Measurements from ENCODE around the gene RRAS2. TPM values are rescaled to one million over a fixed set of nuclear protein-coding genes. Genes with fewer than 3 reads are reported as not detected.
"Not testable (repeated sequence)": the region's sequence is repeated elsewhere in the genome, so short reads cannot be mapped to it uniquely, and the experiment has no call there.

Gene RRAS2
- total RNA-seq, 1 experiment from 2014 or later: 41.1 TPM

DNA sequence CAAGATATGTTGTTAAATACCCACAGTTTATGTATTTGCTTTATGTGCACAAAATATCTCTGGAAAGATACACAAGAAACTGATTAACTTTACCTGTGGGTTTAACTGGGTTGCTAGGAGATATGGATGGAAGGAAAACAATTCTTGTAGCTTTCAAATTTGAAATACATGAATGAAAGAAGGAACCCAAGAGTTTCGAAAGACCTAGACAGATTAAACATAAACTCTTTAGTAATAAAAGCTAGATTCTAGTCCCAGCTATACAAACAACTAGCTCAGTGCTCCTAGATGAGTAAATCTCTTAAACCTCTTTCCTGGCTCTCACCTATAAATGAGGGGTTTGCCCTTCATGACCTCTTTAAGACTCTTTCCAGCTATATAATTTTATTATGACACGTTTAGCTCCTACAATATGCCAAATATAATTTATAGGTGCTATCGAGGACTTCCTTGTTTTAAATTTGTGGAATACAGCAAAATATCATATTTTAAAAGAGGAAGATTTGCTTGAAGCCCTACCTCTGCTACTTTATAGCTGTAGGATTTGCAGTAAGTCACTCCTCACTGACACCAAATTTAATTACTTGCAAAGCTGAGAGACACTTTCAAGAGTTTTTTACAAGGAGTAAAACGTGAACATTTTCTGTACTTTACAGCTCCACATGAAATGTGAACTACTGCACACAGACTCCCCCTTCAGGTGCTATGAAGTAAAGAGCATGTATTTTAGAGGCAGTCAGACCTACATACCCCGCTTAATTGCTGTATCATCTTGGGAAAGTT is 50.7 kb downstream of the RRAS2 start:
- peak; percentile 48 for DNase-seq (ENCODE audit: low read depth)

DNA sequence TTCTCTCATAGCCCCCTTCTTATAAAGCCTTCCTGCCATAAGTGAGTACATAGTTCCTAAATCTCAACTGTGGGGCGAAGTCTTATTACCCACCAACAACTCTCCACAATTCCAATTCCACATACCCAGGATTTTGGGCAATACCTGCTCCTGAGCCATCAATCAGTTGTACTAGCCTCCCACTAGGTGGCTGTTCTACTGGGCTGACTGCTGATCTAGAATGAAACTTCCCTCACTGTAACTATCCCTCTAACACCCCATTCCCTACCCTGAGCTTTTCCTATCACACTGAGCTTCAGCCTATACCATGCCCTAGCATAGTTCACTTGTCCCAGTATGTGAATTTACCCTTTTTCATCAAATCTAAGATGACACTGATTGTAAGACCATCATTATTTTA is 52.5 kb downstream of the RRAS2 start:
- no peak for DNase-seq (ENCODE audit: low read depth)

DNA sequence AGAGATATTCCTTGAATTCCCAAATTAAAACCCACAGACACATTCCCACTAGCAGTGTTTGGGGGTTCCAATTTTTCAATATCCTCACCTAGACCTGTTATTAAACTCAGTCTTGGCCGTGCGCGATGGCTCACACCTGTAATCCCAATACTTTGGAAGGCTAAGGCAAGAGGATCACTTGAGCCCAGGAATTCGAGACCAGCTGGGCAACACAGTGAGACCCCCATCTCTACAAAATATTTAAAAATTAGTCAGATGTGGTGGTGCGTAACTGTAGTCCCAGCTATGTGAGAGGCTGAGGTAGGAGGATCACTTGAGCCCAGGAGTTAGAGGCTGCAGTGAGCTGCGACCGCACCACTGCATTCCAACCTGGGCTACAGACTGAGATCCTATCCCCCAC is 53.3 kb downstream of the RRAS2 start:
- DNase-seq (ENCODE audit: low read depth): no peak

DNA sequence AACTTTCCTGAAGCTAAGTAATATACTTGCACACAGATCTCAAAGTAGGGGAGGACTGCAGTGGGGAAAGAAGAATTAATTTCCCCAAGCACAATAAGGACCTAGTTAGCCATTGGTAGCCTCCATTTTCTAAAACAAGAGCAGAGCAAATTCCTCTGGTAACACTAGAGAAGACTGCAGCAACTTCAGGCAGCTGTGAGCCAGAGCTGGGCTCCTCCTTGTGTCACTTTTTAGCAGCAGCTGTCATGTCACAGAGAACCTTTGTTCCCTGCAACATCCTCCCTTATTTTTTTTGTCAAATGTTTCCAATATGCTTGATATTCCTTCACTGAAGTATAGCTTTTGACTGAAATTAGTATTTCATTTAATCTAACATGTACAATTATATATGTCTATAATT is 54.4 kb downstream of the RRAS2 start:
- DNase-seq (ENCODE audit: low read depth): no peak

DNA sequence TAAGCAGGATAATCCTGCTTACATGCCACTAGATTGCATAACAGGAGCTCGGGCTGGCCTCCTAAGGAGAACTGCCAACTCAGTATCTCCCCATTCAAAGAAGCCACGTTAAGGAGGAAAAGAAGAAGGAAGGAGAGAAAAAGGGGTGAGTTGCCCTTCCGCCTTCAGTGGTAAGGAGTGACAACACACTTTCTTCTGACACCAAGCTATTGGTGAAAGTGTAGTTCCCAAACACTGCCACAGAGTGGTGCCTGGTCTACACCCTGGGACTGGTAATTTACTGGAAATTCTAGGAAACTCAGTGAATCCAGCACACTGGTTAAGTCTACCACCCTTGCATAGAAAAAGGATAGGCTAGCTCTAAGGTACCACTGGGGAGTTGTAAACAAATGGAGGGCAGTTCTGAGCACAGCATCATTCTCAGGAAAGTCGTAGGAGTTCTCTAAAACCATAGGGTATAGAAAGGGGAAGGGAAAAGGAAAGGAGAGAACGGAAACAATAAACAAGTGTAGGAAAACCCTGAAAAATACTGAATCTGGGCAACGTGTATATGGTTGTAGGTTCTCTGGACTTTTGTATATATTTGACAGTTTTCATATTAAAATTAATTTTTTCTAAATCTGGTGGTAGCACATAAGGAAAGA is 58.2 kb downstream of the RRAS2 start:
- peak; percentile 71 for DNase-seq (ENCODE audit: low read depth)

DNA sequence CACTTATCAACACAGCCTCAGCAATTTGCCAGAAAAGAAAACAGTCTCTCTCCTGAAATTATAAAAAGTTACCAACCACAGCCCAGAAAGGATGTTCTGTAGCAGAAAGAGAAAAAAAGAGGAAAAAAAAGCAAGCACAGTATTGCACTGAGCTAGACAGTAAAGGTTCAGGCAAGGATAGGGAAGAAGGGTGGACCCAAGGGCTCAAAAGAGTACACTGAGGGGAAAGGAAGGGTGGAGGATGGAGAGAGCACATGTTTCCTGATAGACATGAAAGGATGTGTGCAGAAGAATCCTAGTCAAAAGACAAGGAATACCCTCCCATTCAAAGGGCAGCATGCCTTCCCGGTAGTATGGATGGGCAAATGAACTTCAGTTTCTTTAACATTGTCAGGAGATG is 59.1 kb downstream of the RRAS2 start:
- DNase-seq (ENCODE audit: low read depth): no peak

DNA sequence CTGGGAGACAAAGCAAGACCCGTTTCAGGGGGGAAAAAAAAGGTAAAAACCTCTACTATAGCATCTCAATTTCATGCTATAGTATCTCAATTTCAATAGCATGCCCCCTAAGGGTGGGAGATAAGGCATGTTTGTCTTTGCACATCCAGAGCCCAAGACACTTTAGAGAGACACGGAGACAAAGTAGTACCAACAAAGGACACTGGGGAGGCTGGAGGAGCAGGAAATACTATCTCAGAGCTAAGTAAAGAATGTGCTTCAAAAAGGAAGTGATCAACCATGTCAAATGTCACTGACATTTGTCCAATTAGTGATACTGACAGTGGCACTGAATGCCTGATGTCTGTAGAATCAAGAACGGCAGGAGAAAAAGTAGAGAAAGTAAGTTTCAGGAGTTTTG is 68.6 kb downstream of the RRAS2 start:
- no peak for DNase-seq (ENCODE audit: low read depth)

DNA sequence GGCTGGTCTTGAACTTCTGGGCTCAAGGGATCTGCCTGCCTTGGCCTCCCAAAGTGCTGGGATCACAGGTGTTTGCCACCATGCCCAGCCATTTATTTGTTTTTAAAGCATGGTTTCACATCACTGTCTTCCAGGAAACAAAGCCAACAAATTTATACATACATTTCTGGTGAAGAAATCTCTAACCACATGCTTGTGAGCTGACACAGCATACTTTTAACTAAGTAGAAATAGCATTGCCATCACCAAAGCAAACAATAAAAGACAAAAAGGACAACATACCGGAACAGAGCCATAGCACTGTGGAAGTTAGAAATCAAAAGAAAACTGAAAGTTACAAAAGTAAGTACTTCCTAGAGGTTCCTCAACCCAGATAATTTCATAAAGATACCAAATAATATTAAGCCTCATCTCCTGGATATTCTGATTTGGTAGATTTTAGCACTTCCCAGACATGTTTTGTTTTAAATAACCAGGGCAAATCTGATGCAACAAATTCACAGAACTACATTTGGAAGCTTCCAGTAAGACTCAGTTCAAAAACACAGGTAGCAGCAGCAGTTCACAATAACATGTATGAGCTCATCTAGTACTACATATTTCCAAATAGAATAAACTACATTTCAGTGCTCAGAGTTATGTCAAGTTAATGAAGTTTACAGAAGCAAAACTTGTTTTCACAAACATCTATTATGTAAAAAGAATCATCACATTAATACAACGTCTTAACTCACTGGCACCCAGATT is 70.6 kb downstream of the RRAS2 start:
- no peak for DNase-seq (ENCODE audit: low read depth)

DNA sequence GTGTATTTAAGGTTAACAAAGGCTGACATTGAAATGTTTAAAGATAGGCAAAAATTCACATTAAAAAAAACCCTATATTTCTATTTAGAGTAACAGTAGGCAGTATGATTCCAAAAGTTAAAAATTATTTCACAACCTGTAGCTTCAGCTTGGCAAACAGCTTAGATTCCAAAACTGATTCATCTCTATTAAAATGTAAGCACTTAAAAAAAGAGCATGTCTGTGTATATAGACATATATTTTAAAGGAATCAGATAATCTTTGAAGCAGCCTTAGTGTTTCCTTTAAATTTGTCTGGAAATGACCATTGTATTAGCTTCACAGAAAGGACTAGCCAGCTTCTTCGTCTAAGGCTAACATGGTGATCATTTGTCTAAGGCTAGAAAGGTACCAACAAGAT is 80.1 kb downstream of the RRAS2 start:
- not testable (repeated sequence) for DNase-seq (ENCODE audit: low read depth)

DNA sequence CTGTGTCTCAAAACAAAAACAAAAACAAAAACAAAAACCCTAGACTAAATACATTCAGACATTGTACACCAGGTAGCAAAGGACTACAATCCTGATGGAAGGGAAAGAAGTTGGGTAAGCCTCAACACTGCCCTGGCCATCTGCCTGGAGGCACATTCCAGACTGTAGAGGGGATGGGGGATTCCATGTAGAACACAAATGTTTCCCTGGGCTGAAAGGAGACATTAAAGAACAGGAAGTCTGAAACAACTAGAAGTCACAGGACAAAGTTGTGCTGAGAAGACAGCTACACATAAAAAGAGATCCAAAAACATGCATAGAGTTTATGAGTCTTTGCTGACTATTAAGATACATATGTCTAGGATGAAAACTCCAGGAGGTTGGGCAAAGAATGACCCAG is 83.9 kb downstream of the RRAS2 start:
- no peak for DNase-seq (ENCODE audit: low read depth)

DNA sequence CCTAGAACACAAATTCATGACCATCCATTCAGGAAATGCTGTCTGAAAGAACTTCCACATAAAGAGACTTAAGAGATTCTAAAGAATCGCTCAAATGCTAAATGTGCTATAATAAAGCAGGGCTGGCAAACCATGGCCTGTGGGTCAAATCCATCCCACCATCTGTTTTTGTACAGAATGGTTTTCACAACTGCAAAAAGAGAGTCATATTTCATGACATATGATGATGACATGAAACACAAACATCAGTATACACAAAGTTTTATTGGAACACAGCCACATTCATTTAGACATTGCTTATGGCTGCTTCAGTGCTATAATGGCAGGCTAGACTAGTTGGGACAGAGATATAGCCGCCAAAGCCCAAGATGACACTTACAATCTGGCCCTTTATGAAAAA is 85.1 kb downstream of the RRAS2 start:
- DNase-seq (ENCODE audit: low read depth): no peak

DNA sequence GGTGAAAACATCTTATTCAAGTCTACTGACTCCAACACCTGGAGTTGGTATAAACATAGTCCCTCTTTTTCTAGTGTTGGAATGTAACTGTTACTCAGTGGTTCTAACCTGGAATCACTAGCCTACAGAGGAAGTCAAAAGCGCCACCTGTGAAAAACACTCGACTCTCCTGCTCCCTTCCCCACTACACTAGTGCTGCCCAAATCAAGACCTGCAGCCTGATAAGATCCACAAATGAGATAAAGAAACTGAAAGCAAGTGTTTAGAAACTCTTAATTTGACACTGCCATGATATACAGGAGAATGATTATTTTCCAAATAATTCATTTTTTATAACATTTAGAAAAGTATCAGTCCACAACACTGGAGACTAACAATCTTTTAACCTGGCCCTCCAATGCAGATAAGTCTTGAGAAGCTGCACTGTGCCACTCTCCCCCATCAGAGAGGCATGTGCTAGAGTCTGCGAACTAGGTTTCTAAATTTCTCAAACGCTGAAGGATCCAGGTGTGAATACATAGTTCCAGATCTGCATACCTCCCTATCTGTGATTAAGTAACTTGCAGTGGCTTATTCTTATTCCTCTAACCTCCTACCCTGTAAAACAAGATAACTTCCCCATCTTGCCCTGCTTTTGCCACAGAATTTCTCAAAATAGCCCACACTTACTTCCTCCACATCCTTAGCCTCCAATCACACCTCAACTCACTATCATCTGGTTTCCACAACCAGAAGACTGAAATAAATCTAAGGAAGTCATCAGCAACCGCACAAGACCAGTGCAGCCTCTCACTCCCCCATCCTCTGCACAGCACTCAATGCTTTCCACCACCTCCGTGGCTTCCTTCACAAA is 88.1 kb downstream of the RRAS2 start:
- DNase-seq (ENCODE audit: low read depth): no peak

DNA sequence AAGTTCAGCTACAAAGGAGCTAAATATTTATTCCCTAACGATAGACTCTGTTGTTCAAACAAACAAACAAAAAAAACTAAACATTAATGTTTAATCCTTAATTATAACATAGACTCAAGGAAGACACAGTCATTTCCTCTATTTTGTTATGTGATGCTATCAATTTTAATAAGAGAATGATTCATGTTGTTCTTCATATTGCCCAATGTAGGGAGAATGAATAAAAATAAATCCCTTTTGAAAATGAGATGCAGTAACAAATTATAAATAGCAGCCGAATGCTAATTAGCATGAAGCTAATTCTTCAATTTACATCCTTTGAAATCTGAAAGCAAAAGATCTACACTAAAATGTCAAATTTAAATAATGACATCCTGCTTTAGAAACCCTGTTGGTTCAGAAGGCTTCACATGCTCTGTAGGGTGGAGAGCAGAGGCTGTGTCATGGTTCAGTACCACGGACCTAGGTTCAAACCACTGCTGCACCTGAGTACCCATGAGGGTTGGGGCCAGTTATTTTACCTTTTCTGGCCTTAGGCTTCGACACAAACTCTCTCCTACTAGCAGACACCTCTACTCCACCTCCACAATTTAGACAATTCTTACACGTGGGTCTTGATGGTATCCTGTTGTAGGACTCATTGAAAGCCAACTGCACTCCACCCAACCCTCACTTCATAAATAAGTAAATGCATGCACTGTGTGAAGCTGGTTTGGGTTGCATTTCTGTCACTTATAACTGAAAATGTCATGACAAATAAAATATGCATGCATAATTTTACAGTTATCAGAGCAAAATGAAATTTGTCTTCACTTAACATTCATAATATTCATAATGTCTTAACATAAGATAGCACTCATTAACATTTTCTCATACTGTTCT is 89.0 kb downstream of the RRAS2 start:
- DNase-seq (ENCODE audit: low read depth): no peak

DNA sequence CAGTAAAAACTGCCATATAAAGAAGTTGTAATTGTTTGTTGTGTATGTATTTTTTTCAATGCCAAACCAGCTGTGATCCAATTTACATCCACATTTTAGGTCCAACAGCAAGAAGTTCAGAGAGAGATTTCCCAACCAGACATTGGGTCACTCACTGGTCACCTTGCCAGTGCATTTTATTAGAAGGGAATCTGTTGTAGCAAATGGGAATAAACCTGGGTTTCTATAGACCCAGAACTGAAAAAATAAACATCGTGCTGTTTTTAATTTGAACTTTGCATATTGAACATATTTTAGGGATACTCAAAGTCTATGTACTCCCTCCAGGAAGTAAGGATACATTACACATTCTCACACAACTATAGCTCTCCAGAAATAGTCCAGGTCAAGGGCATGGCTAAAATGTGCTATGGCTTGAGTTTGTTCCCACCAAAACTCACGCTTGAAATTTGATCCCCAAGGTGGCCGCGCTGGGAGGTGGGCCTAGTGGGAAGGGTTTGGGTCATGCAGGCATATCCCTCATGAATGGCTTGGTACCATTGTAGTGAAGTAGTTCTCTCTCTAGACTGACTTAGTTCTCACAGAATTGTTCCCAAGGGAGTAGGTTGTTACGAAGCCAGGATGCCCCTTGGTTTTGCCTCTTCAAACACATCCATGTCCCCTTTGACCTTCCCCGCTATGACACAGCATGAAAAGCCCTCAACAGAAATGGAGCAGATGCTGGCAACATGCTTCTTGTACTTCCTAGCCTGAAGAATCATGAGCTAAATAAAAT is 90.9 kb downstream of the RRAS2 start:
- DNase-seq (ENCODE audit: low read depth): no peak

DNA sequence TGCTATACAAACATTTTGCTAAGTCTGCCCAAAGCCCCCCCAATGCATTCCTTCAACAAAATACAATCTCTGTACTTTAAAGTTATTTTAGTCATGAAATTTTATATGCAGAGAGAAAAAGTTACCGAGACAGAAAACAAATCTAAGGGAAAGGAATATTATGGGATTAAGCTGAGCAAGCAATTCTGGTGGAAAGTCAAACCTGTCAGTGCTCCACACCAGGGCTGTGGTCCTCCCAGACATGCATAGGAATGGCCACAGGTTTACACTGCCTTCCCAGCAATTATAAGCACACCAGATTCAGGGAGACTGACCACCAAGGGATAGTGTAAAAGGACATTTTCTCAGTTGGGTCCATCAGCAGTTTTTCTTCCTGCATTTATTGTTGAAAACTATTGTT is 92.4 kb downstream of the RRAS2 start:
- DNase-seq (ENCODE audit: low read depth): no peak

DNA sequence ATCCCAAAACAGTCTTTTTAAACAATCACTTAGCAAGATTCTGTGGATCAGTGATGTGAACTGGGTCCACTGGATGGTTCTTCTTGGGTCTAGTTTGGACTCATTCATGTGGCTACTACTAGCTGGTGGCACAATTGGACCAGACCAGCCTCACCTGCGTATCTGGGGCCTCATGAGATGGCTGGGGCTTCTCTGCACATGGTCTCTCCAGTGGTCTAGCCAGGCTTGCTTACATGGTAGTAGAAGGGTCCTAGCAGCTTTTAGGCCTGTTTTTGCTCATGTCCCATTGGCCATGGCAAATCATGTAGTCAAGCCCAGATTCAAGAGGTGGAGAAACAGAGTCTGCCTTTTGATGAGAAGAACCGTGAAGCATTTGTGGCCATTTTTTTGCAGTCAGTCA is 94.0 kb downstream of the RRAS2 start:
- DNase-seq (ENCODE audit: low read depth): no peak

DNA sequence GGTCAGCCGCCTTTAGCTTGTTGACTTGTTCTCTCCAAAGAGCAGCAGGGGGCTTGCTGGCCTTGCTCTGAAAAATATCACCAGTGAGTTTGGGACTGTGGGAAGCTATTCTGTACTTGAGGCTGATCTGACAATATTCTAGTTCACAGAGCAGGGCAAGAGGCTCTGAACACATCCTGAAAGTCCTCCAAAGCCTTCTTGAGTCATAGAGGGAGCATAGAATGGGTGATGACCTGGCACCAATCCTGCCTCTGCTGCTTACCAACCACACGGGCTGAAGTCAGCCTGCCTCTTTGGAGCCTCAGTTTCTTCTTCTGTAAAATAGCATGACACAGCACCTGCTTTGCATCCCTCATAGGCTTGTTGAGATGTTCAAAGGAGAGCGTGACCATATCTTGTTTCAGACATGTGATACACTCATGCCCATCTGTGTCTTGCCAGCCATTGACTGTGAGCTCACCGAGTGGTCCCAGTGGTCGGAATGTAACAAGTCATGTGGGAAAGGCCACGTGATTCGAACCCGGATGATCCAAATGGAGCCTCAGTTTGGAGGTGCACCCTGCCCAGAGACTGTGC is 96.6 kb downstream of the RRAS2 start:
- DNase-seq (ENCODE audit: low read depth): no peak

DNA sequence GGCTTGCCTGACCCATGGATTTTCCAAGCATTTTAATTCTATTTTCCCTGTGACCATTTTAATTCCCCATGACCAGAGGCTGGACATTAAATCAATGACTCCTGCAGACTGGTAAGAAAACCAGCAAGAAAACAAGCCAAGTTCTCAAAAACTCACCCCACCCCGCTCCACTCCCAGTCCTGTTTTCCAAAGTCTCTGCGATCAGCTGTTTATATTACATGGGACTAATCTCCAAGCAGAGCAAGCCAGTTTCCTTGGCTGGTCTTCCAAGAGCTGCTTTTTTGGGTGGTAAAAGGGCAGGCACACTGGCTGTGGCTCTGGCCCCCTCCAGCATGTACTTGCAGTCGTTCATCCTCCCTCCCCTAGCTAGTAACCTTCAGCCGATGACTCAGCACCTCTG is 97.9 kb downstream of the RRAS2 start:
- DNase-seq (ENCODE audit: low read depth): no peak

DNA sequence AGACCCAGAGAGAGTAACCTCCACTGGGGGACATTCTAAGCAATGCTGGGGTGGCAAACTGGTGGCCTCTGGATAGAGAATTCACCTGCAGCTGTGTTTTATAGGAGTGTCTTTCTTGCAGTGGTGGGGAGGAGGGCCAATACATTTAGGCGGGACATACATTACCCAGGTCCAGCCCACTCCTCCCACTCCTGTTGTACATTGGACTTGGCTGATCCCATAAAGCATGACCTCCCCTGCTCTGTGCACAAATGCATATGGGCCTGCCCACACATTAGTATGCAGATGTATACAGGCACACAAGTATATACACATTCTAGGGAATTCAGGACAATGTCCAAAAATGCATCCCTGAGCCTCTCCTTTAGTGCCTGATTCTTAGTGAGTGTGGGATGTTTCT is 99.1 kb downstream of the RRAS2 start:
- no peak for DNase-seq (ENCODE audit: low read depth)

Data from RPMI7951 (cell line).